Effector CD4-positive, alpha-beta T cell (primary cell): ENCODE data around the gene TCEANC2.

ENCODE experiments used
- DNase-seq: peaks from one replicate; pipeline ENCODE4 v3.0.0-alpha.2; 2020

The TCEANC2 gene

GRCh38 chr1:54137534-54138061 is 84.2 kb downstream of the TCEANC2 start:
- DNase-seq, result no peak

- DNase-seq, result no peak
Measured at GRCh38 chr1:54138994-54139393, 85.6 kb downstream of the TCEANC2 start.

- no peak for DNase-seq
Measured at GRCh38 chr1:54139711-54140110, 86.3 kb downstream of the TCEANC2 start.

- no peak for DNase-seq
Measured at GRCh38 chr1:54142146-54142900, 88.9 kb downstream of the TCEANC2 start.

- no peak for DNase-seq
Measured at GRCh38 chr1:54144366-54144765, 91.0 kb downstream of the TCEANC2 start.

- DNase-seq, result no peak
Measured at GRCh38 chr1:54149734-54150133, 96.3 kb downstream of the TCEANC2 start.

GRCh38 chr1:54151013-54151412 is 97.6 kb downstream of the TCEANC2 start:
- no peak for DNase-seq

- no peak for DNase-seq
Measured at GRCh38 chr1:54152696-54153095, 99.3 kb downstream of the TCEANC2 start, which contains the start of gene CDCP2. Gene CDCP2, minus strand, starts transcription at chr1:54153000. Its CDS starts 78 bp downstream, at chr1:54152922.

GRCh38 chr1:54153535-54154439 is 100.4 kb downstream of the TCEANC2 start:
- DNase-seq, result no peak
